Measurements from ENCODE around the gene CLCF1. TPM values are rescaled to one million over a fixed set of nuclear protein-coding genes. Genes with fewer than 3 reads are reported as not detected.
A peak's percentile ranks its signal among the peaks of the same experiment; 100 is the strongest.

The CLCF1 gene
- total and polyA plus RNA-seq, 2 of the 13 experiments (the other 11 are each of a cell fraction or from before 2014, with no cell fraction given): 0.49 to 0.78 TPM

GRCh38 chr11:67353317-67354074 is 19.9 kb downstream of the CLCF1 start, which contains the start of gene POLD4 (continued):
- no peak for TF ChIP-seq KIAA2018 (CRISPR knock-in tag; IDR thresholded peaks at IDR 0.05; ENCODE audit: borderline replicate concordance)
- no peak for TF ChIP-seq MBNL3 (CRISPR knock-in tag; conservative IDR thresholded peaks at IDR 0.05)
- 0 out of 4 replicates have a peak, but pooled peaks of 1 of the 2 experiments have one; percentile 11 for TF ChIP-seq EP300 (IDR thresholded peaks at IDR 0.05; ENCODE audit: low read depth in 2 of 2, low read length in 2 of 2)
- TF ChIP-seq EP300 (CRISPR knock-in tag; IDR thresholded peaks at IDR 0.05; ENCODE audit: borderline replicate concordance): no peak; the same call in 1 of the 2 replicates
- TF ChIP-seq, protein P1, sequence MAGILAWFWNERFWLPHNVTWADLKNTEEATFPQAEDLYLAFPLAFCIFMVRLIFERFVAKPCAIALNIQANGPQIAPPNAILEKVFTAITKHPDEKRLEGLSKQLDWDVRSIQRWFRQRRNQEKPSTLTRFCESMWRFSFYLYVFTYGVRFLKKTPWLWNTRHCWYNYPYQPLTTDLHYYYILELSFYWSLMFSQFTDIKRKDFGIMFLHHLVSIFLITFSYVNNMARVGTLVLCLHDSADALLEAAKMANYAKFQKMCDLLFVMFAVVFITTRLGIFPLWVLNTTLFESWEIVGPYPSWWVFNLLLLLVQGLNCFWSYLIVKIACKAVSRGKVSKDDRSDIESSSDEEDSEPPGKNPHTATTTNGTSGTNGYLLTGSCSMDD (CRISPR knock-in tag; IDR thresholded peaks at IDR 0.05): no peak
- TF ChIP-seq ZNF382 (CRISPR knock-in tag; IDR thresholded peaks at IDR 0.05; ENCODE audit: borderline replicate concordance): no peak
- TF ChIP-seq, protein P2, sequence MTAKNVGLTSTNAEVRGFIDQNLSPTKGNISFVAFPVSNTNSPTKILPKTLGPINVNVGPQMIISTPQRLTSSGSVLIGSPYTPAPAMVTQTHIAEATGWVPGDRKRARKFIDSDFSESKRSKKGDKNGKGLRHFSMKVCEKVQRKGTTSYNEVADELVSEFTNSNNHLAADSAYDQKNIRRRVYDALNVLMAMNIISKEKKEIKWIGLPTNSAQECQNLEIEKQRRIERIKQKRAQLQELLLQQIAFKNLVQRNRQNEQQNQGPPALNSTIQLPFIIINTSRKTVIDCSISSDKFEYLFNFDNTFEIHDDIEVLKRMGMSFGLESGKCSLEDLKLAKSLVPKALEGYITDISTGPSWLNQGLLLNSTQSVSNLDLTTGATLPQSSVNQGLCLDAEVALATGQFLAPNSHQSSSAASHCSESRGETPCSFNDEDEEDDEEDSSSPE (CRISPR knock-in tag; IDR thresholded peaks at IDR 0.05): peak; percentile 11; the same call in 1 of the 2 replicates
- TF ChIP-seq, protein P3, sequence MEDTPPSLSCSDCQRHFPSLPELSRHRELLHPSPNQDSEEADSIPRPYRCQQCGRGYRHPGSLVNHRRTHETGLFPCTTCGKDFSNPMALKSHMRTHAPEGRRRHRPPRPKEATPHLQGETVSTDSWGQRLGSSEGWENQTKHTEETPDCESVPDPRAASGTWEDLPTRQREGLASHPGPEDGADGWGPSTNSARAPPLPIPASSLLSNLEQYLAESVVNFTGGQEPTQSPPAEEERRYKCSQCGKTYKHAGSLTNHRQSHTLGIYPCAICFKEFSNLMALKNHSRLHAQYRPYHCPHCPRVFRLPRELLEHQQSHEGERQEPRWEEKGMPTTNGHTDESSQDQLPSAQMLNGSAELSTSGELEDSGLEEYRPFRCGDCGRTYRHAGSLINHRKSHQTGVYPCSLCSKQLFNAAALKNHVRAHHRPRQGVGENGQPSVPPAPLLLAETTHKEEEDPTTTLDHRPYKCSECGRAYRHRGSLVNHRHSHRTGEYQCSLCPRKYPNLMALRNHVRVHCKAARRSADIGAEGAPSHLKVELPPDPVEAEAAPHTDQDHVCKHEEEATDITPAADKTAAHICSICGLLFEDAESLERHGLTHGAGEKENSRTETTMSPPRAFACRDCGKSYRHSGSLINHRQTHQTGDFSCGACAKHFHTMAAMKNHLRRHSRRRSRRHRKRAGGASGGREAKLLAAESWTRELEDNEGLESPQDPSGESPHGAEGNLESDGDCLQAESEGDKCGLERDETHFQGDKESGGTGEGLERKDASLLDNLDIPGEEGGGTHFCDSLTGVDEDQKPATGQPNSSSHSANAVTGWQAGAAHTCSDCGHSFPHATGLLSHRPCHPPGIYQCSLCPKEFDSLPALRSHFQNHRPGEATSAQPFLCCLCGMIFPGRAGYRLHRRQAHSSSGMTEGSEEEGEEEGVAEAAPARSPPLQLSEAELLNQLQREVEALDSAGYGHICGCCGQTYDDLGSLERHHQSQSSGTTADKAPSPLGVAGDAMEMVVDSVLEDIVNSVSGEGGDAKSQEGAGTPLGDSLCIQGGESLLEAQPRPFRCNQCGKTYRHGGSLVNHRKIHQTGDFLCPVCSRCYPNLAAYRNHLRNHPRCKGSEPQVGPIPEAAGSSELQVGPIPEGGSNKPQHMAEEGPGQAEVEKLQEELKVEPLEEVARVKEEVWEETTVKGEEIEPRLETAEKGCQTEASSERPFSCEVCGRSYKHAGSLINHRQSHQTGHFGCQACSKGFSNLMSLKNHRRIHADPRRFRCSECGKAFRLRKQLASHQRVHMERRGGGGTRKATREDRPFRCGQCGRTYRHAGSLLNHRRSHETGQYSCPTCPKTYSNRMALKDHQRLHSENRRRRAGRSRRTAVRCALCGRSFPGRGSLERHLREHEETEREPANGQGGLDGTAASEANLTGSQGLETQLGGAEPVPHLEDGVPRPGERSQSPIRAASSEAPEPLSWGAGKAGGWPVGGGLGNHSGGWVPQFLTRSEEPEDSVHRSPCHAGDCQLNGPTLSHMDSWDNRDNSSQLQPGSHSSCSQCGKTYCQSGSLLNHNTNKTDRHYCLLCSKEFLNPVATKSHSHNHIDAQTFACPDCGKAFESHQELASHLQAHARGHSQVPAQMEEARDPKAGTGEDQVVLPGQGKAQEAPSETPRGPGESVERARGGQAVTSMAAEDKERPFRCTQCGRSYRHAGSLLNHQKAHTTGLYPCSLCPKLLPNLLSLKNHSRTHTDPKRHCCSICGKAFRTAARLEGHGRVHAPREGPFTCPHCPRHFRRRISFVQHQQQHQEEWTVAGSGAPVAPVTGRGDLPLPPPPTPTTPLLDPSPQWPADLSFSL (CRISPR knock-in tag; IDR thresholded peaks at IDR 0.05): no peak
- no peak for TF ChIP-seq MIER3 (CRISPR knock-in tag; IDR thresholded peaks at IDR 0.05; ENCODE audit: borderline replicate concordance)
- peak; percentile 40; the same call in 1 of the 2 replicates for TF ChIP-seq ARNT2 (CRISPR knock-in tag; IDR thresholded peaks at IDR 0.05; ENCODE audit: low read depth)
- TF ChIP-seq KDM4B (CRISPR knock-in tag; IDR thresholded peaks at IDR 0.05): no peak

Data from HepG2 (cell line).